DMS53 treated with DMSO at 0.1 percent for 48 hours (cell line): ENCODE data around the gene CTSS.

Experiments
- DNase-seq: peaks from one replicate; lab custom pipeline; 2025; ENCODE audit not compliant: unreplicated experiment; lab: John Stamatoyannopoulos, UW

The CTSS gene

DNA sequence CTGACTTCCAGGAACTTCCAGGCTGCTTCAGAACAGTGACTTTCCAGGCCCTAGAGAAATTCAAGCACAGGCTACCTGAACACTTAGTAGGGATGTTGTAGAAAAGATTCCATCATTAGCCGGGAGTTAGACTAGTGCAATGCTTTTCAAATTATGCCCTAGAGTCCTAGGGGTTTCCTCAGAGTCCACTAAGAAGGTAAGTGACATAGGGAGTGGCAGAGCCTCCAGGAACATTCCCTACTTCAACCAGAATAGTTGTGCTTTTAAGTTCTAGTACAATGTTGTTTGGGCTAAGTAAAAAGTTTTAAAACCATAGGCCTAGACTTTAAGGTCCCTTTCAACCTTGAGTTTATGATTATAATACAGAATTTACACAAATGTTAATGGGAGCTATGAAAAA, 59.5 kb downstream of the CTSS start:
- DNase-seq, result no peak

DNA sequence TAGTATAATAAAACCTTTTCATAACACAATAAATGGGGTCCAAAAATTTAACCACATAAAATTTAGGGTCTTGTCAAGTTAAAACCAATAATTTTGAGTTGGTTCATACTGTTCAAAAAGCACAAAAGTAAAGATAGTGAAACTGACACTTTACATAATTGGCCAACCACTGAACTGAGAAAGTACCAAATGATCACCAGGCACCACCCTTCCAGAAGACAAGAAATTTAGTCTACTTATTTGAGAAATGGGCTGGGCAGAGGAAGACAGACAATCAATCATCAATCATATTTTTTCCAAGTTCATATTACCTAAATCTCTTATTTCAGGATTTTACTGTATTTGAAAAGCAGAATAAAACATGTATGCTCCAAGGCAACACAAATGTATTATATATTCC, 62.2 kb downstream of the CTSS start:
- no peak for DNase-seq

DNA sequence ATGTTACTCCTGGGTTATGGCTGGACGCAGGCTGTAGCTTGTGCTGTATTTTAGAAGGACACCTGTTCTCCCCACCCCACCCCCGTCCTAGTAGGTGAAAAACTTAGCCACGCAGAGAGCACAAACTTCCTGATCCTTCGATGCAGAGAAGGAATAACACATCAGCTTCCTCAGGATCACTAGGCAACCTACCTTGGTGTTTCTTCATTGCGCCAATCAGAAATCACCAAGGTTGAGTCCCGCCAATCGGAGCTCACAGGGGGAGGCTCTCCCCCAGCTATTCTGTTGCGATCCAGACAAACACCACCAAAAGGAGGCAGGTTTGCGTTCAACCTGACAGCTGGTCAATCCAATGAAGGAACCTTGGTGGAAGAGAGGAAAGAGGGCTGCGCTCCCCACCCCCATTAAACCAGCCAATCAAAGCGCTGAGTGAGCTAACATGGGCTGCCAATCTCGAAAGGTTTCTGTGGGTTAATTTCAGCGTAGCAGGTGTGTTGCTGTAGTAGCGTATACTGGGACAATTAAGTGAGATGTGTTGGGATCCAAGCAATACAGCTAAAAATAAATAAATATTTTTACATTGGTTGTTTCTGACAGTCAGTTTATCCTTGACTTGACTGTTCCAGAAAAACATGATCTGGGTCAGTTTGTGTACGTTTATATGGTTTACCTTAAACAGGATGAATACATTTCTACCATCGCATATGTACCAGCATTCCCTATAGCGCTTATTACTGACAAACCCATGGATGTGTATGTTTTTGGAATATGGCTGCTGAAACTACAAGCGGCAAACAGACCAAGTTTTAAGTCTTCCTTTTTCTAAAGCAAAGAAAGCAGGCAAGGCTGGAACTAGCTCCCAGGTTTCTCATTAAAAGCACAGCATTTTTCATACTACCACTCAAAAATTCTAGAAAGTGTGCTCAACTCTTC, 68.3 kb downstream of the CTSS start, which contains the start of gene GOLPH3L:
Gene GOLPH3L (minus strand): TSS at position 160 of the 933 bp plus-strand sequence. CDS start 2,316 bp downstream, outside the sequence.
- peak; percentile 99 for DNase-seq

DNA sequence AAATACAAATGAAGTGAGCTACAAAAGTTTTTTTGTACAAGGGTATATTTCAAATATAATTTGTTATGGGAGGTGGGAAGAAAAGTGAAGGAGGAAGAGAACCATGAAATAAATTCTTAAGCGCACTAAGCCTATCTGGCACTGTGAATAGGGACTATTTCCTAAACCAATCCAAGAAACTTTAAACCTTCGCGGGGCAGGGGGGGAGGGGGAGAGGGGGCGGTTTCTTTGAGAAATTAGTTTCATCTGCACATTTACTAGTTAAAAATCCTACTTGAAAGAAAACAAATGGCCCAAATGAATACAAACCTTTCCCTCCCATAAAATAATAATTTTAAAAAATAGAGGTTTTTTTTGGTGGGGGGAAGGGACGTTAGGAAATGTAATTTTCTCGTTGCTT, 69.0 kb downstream of the CTSS start:
- no peak for DNase-seq

GRCh38 chr1:150696162-150696561, 69.4 kb downstream of the CTSS start:
- DNase-seq, result no peak

GRCh38 chr1:150695561-150695960, 70.0 kb downstream of the CTSS start:
- DNase-seq, result no peak

- DNase-seq, result no peak
Observed at GRCh38 chr1:150692720-150693119, 72.9 kb downstream of the CTSS start.

- DNase-seq, result no peak
Observed at GRCh38 chr1:150688763-150689162, 76.8 kb downstream of the CTSS start.

DNA sequence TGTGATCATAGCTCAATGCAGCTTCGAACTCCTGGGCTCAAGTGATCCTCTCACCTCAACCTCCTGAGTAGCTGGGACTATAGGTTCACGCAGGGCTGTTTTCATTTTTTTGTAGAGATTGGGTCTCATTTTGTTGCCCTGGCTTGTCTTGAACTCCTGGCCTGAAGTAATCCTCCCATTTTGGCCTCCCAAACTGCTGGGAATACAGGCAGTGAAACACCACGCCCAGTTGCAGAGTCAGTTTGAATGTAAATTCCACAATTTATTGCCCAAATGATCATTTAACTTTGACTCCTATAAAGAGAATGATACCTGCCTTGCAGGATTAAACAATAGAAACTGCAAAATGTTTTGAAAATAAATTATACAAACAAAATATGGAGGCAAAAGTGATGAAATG, 79.3 kb downstream of the CTSS start:
- DNase-seq, result no peak

- DNase-seq, result no peak
Observed at GRCh38 chr1:150683914-150684313, 81.7 kb downstream of the CTSS start.
